ENCODE data around the gene TIMM10B.

TIMM10B gene

GRCh38 chr11:6472934-6473333 lies 8.4 kb upstream of the TIMM10B start:
- DNase-seq (ENCODE audit: low spot score) = no peak

- peak; percentile 99 for DNase-seq (ENCODE audit: low spot score)
Measured at GRCh38 chr11:6473451-6474412, 7.6 kb upstream of the TIMM10B start, which contains the start of gene TRIM3. TSS of gene TRIM3 (minus strand) at chr11:6473941. CDS start at chr11:6465695, 8,246 bp downstream.

- no peak for DNase-seq (ENCODE audit: low spot score)
Measured at GRCh38 chr11:6474413-6474792, 6.9 kb upstream of the TIMM10B start.

- DNase-seq (ENCODE audit: low spot score) = no peak
Measured at GRCh38 chr11:6474806-6475500, 6.3 kb upstream of the TIMM10B start.

- DNase-seq (ENCODE audit: low spot score) = no peak
Measured at GRCh38 chr11:6475936-6476335, 5.4 kb upstream of the TIMM10B start.

- DNase-seq (ENCODE audit: low spot score) = no peak
Measured at GRCh38 chr11:6476571-6476970, 4.7 kb upstream of the TIMM10B start.

GRCh38 chr11:6480299-6480914 lies 894 bp upstream of the TIMM10B start:
- DNase-seq (ENCODE audit: low spot score) = no peak

GRCh38 chr11:6481924-6482275 lies 599 bp downstream of the TIMM10B start:
- DNase-seq (ENCODE audit: low spot score) = no peak

GRCh38 chr11:6482441-6482840 lies 1.1 kb downstream of the TIMM10B start:
- DNase-seq (ENCODE audit: low spot score) = no peak

- no peak for DNase-seq (ENCODE audit: low spot score)
Measured at GRCh38 chr11:6483015-6483414, 1.7 kb downstream of the TIMM10B start.

GRCh38 chr11:6485661-6486060 lies 4.4 kb downstream of the TIMM10B start:
- DNase-seq (ENCODE audit: low spot score) = no peak

- no peak for DNase-seq (ENCODE audit: low spot score)
Measured at GRCh38 chr11:6486256-6486655, 5.0 kb downstream of the TIMM10B start.

- DNase-seq (ENCODE audit: low spot score) = no peak
Measured at GRCh38 chr11:6486938-6487337, 5.6 kb downstream of the TIMM10B start.

GRCh38 chr11:6488342-6488741 lies 7.0 kb downstream of the TIMM10B start:
- DNase-seq (ENCODE audit: low spot score) = no peak

- no peak for DNase-seq (ENCODE audit: low spot score)
Measured at GRCh38 chr11:6488821-6489220, 7.5 kb downstream of the TIMM10B start.

GRCh38 chr11:6489306-6489705 lies 8.0 kb downstream of the TIMM10B start:
- no peak for DNase-seq (ENCODE audit: low spot score)

- DNase-seq (ENCODE audit: low spot score) = peak; percentile 44
Measured at GRCh38 chr11:6497069-6497839, 16.0 kb downstream of the TIMM10B start, which contains the start of gene DNHD1. TSS of gene DNHD1 (plus strand) at chr11:6497280. CDS start at chr11:6498216, 936 bp downstream.

- DNase-seq (ENCODE audit: low spot score) = peak; percentile 40
Measured at GRCh38 chr11:6498121-6498520, 16.8 kb downstream of the TIMM10B start.

- DNase-seq (ENCODE audit: low spot score) = no peak
Measured at GRCh38 chr11:6498544-6498943, 17.2 kb downstream of the TIMM10B start.

- DNase-seq (ENCODE audit: low spot score) = no peak
Measured at GRCh38 chr11:6502382-6502781, 21.1 kb downstream of the TIMM10B start.

GRCh38 chr11:6504166-6504565 lies 22.9 kb downstream of the TIMM10B start:
- no peak for DNase-seq (ENCODE audit: low spot score)
